ENCODE measurements around the gene PPIH.

GRCh38 chr1:42703888-42704464, 45.8 kb downstream of the PPIH start:
- no peak for TF ChIP-seq CTCF (IDR thresholded peaks at IDR 0.05; ENCODE audit: insufficient read depth, low read length)
- TF ChIP-seq GABPA (IDR thresholded peaks at IDR 0.05; ENCODE audit: low read depth) = no peak
- TF ChIP-seq POLR2AphosphoS5 (IDR thresholded peaks at IDR 0.05; ENCODE audit: low read depth) = peak; percentile 68; the same call in 1 of the 2 replicates

Measured in HL-60 (cell line).